ENCODE measurements around the gene PPIE.

- TF ChIP-seq CTCF (IDR thresholded peaks at IDR 0.05) (no peak), POLR2A (IDR thresholded peaks at IDR 0.05; ENCODE audit: low read depth) (no peak), EP300 (IDR thresholded peaks at IDR 0.05) (no peak), POLR2AphosphoS5 (IDR thresholded peaks at IDR 0.05) (no peak)
These were observed 38.2 kb downstream of the PPIE start for GRCh38 chr1:39776886-39777285.

Data from esophagus muscularis mucosa (tissue), 4 donors.